Common myeloid progenitor, CD34-positive (primary cell): Measurements from ENCODE around the gene MYH6.
"Not testable (repeated sequence)": the region's sequence is repeated elsewhere in the genome, so short reads cannot be mapped to it uniquely, and the experiment has no call there.

Experiments
- CTCF ChIA-PET: fragments of 350-600 bp; sonication (Branson Sonifier 250); formaldehyde crosslinking; loops from one replicate; lab custom pipeline; 2021; ENCODE audit warnings: antibody characterized with exemption; lab: Charles Lee
- POLR2A ChIA-PET: fragments of 350-600 bp; sonication (Branson Sonifier 250); formaldehyde crosslinking; loops from one replicate; lab custom pipeline; 2021; ENCODE audit warnings: antibody characterized with exemption; lab: Charles Lee
- DNase-seq, 3 donors: peaks; one replicate each; pipeline versions ENCODE4 v3.0.0 to v3.0.0-alpha.2; 2013
- H3K27ac ChIP-seq, 2 experiments: 1 replicate in 1 of 2; 2 replicates in 1 of 2; pipeline ENCODE4 v1.7.0; 2013; ENCODE audit warnings: inconsistent platforms in 2 of 2, low read length in 2 of 2, mild to moderate bottlenecking in 2 of 2, low read depth in 1 of 2, moderate library complexity in 1 of 2; ENCODE audit not compliant: severe bottlenecking in 2 of 2, insufficient read depth in 1 of 2, poor library complexity in 1 of 2
- H3K27me3 ChIP-seq, 5 experiments: replicated peaks in 2 of 5; 1 replicate in 3 of 5; 2 replicates in 2 of 5; pipeline versions ENCODE4 v1.6.1 to v1.7.0; 2013; ENCODE audit warnings: low read length in 4 of 5, mild to moderate bottlenecking in 2 of 5, moderate library complexity in 2 of 5, inconsistent platforms in 1 of 5; ENCODE audit not compliant: insufficient read depth in 5 of 5, control insufficient read depth in 4 of 5
- H3K36me3 ChIP-seq, 4 experiments: 1 replicate in 2 of 4; 2 replicates in 2 of 4; pipeline versions ENCODE4 v1.6.1 to v1.7.0; 2013; ENCODE audit warnings: low read length in 3 of 4, control low read depth in 1 of 4, mild to moderate bottlenecking in 1 of 4; ENCODE audit not compliant: control insufficient read depth in 4 of 4, insufficient read depth in 4 of 4
- H3K4me1 ChIP-seq, 4 experiments: 1 replicate in 3 of 4; 2 replicates in 1 of 4; pipeline versions ENCODE4 v1.6.1 to v1.7.1; 2013; ENCODE audit warnings: low read length in 3 of 4, mild to moderate bottlenecking in 3 of 4, control low read depth in 1 of 4, inconsistent platforms in 1 of 4, moderate library complexity in 1 of 4; ENCODE audit not compliant: control insufficient read depth in 4 of 4, insufficient read depth in 4 of 4; ENCODE audit errors: control extremely low read depth in 1 of 4
- H3K4me3 ChIP-seq, 7 experiments: 1 replicate in 4 of 7; 2 replicates in 3 of 7; pipeline versions ENCODE4 v1.5.1 to v1.7.0; 2013; ENCODE audit warnings: mild to moderate bottlenecking in 7 of 7, low read length in 6 of 7, moderate library complexity in 6 of 7, inconsistent platforms in 2 of 7, low read depth in 2 of 7, control low read depth in 1 of 7; ENCODE audit not compliant: insufficient read depth in 4 of 7, control insufficient read depth in 1 of 7; ENCODE audit errors: extremely low read depth in 1 of 7
- H3K9me3 ChIP-seq, 5 experiments: 1 replicate in 4 of 5; 2 replicates in 1 of 5; pipeline versions ENCODE4 v1.6.1 to v1.7.1; 2013; ENCODE audit warnings: low read length in 4 of 5, mild to moderate bottlenecking in 2 of 5, inconsistent platforms in 1 of 5, low read depth in 1 of 5, moderate library complexity in 1 of 5; ENCODE audit not compliant: control insufficient read depth in 4 of 5, insufficient read depth in 2 of 5; ENCODE audit errors: control extremely low read depth in 1 of 5
- WGBS: methylation state at CpG from one replicate; pipeline ENCODE4 v1.1.5; 2013; ENCODE audit not compliant: insufficient coverage; 5-methylcytosine and 5-hydroxymethylcytosine counted together

Gene MYH6

DNA sequence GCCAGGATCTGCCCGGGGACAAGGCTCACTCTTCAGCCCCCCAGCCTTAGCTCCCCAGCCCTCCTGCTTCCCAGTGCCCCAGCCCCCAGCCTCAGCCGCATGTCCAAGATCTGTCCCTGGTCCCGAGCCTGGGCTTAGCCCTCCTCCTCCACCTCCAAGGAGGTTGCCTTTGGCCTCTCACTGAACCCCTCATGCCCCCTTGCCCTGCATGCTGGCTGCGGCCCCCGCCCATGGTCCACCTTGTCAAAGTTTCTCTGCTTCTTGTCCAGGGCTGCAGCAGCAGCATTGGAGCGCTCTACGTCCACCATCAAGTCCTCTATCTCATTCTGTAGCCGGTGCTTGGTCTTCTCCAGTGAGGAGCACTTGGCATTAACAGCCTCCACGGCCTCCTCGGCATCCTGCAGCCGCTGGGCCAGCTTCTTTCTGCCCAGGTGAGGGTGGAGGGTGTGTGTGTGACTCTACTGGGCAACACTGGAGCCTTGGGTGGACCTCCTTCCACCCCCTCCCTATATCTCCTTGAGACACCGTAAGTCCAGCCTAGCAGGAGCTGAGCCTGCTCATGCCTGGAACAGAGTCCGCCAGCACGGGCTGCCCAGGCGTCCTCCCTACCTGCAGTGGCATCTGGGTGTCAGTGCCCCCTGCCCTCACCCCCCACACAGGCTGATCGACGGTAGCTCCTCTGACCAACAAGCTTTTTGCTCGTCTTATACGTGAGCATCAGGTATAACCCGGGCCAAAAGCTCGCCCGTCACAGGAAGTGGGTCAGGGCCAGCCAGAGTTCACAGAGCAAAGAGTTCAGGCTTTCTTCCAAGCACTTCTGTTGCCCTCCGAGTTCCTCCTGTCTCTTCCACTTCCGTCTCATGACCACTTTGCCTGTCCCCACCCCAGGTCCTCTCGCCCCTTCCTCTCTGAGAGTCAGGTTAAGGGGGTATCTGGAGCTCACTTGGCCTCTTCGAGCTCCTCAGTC, 19.9 kb downstream of the MYH6 start:
- peaks cover 0 to 3% (median 1%) of the 10 kb centered on the region in 4 experiments for H3K4me1 ChIP-seq
- CTCF ChIA-PET: interaction anchor here (0.6 to 1.5 kb wide), 4 partner anchors 8 to 670 kb away, joined by 3 to 7 read pairs (median 4); partner anchors contain the start of gene CMTM5
- POLR2A ChIA-PET: no interaction called here
- no peaks in the 10 kb centered on the region for H3K9me3 ChIP-seq
- no peaks in the 10 kb centered on the region for H3K36me3 ChIP-seq
- H3K4me3 ChIP-seq: no peak overlapping the region
- no peak for DNase-seq
- 88% methylated on average over 17 of the region's 26 CpGs for WGBS
- peaks cover 0 to 7% (median 0%) of the 10 kb centered on the region in 5 experiments for H3K27me3 ChIP-seq
- no peak overlapping the region for H3K27ac ChIP-seq

DNA sequence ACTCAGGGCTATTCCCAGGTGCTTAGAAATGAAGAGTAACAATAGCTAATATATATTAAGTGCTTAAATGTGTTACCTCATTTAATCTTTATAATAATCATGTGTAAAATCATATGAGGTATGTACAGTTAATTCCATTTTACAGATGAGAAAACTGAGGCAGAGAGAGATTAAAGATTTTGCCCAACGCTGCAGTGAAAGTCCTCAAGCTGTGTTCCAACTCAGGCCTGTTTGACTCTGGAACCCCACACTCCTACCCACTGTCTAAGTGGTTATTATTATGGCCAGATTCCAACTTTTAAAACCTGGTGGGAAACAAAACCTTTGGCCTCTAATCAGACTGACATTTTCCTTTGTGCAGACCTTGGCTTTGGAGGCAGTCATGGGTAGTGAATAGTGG, 21.1 kb downstream of the MYH6 start:
- Histone ChIP-seq H3K27me3 (peaks cover 0 to 3% (median 0%) of the 10 kb centered on the region in 5 experiments), H3K36me3 (no peaks in the 10 kb centered on the region), H3K4me3 (no peak overlapping the region), H3K9me3 (no peaks in the 10 kb centered on the region), H3K27ac (no peak overlapping the region), H3K4me1 (peaks cover 0 to 11% (median 6%) of the 10 kb centered on the region in 4 experiments)
- POLR2A ChIA-PET: no interaction called here
- CTCF ChIA-PET: interaction anchor here (0.5 to 1.0 kb wide), 2 partner anchors 10 to 109 kb away, joined by 3 read pairs; no protein-coding TSS in a partner anchor
- no peak for DNase-seq
- WGBS: no CpG with 5 or more reads among the region's 1 CpG

DNA sequence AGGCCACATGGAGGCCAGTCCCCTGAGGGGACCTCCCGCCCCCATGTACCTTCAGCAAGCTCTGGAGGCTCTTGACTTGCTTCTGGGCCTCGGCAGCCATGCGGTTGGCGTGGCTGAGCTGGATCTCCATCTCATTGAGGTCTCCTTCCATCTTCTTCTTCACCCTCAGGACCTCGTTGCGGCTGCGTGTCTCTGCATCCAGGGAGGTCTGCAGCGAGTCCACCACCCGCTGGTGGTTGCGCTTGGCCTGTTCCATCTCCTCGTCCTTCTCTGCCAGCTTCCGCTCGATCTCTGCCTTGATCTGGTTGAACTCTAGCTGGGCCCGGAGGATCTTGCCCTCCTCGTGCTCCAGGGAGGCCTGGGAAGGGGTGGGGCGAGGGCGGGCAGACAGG, 21.8 kb downstream of the MYH6 start:
- H3K4me1 ChIP-seq: peaks cover 0 to 12% (median 6%) of the 10 kb centered on the region in 4 experiments
- H3K9me3 ChIP-seq, H3K36me3 ChIP-seq, DNase-seq, POLR2A ChIA-PET, H3K27ac ChIP-seq, H3K27me3 ChIP-seq, H3K4me3 ChIP-seq: not testable (repeated sequence)
- whole genome bisulfite sequencing: 76% methylated on average over 3 of the region's 17 CpGs
- CTCF ChIA-PET: interaction anchor here (1.0 to 1.3 kb wide), 2 partner anchors 18 to 24 kb away, joined by 3 read pairs; no protein-coding TSS in a partner anchor

DNA sequence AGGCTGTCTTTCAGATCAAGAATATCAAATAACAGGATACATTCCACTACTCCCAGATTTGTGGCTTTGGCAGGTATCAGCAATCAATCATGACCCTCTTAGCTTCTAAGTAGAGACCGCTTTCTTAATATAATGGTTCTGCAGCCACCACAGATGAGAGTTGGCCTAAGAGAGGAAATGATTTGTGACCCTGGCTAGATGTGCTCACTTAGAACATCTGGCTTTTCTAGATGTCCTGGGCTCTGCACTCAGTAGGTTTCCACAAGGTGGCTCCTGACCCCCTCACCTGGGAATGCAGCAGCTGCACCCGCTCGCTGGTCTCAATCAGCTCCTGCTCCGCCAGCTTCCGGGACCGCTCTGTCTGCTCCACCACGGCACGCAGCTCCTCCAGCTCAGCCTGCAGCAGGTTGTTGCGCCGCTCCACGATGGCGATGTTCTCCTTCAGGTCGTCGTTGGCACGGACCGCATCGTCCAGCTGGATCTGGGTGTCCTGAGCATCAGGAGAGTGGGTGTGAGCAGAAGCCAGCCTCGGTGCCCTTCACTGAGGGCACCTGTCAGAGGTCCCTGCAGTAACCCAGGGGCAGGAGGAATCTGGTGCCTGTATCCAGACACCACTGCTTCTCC, 22.3 kb downstream of the MYH6 start:
- CTCF ChIA-PET: interaction anchor here (0.5 to 1.3 kb wide), 6 partner anchors 9 to 88 kb away, joined by 3 to 4 read pairs (median 3); no protein-coding TSS in a partner anchor
- H3K27me3 ChIP-seq: peaks cover 0 to 3% (median 0%) of the 10 kb centered on the region in 5 experiments
- no peak for DNase-seq
- POLR2A ChIA-PET: no interaction called here
- no peaks in the 10 kb centered on the region for H3K9me3 ChIP-seq
- no peak overlapping the region for H3K4me3 ChIP-seq
- WGBS: 100% methylated on average over 13 of the region's 18 CpGs
- H3K27ac ChIP-seq: no peak overlapping the region
- peaks cover 0 to 12% (median 6%) of the 10 kb centered on the region in 4 experiments for H3K4me1 ChIP-seq
- no peaks in the 10 kb centered on the region for H3K36me3 ChIP-seq

DNA sequence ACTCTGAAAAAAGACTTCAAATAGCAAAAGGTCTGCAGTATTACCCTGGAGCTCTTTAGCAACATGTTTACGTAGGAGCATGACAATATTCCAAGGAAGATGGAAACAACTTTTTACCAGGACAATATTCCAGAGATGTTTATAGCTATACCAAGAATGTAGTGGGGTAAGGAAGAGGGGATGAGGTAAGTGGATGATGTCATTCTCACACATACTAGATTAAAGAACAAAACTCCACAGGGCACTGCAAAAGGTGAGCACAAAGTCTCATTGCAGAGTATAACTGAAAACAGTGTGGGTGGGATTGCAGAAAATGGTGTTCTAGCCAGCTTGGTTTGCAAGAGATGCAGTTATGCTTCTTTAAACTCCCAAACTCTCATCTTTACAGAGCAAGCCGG, 22.8 kb downstream of the MYH6 start:
- H3K9me3 ChIP-seq: no peaks in the 10 kb centered on the region
- no peaks in the 10 kb centered on the region for H3K36me3 ChIP-seq
- no peak for DNase-seq
- H3K4me1 ChIP-seq: peaks cover 0 to 12% (median 6%) of the 10 kb centered on the region in 4 experiments
- ChIA-PET POLR2A (no interaction called here), CTCF (interaction anchor here (0.5 to 1.3 kb wide), 7 partner anchors 9 to 115 kb away, joined by 3 to 4 read pairs (median 3); no protein-coding TSS in a partner anchor)
- H3K27me3 ChIP-seq: peaks cover 0 to 3% (median 0%) of the 10 kb centered on the region in 5 experiments
- WGBS: 100% methylated on average over 2 of the region's 2 CpGs
- H3K4me3 ChIP-seq: no peak overlapping the region
- H3K27ac ChIP-seq: no peak overlapping the region

DNA sequence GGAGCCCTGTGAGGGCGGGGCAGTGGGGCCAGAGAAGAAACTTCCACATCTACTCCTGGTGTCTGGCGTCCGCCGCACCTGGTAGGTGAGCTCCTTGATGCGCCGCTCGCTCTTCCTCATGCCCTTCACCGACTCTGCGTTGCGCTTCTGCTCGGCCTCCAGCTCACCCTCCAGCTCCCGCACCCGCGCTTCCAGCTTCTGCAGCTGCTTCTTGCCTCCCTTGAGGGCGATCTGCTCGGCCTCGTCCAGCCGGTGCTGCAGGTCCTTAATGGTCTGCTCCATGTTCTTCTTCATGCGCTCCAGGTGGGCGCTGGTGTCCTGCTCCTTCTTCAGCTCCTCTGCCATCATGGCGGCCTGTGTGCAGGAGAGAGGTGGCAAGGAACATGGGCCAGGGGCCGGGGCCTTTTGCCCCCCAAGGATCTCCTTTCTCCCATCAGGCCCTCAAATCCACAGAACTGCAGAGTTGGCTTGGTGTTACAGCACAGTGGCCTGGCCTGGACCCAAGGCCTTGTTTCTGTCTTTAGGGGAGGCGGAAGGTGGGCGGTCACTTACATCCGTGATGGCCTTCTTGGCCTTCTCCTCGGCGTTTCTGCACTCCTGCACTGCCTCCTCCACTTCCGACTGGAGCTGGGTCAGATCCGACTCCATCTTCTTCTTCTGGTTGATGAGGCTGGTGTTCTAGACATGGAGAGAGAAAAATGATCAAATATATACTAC, 23.6 kb downstream of the MYH6 start:
- CTCF ChIA-PET: interaction anchor here (0.6 to 9.0 kb wide), 6 partner anchors 9 to 115 kb away, joined by 3 to 108 read pairs (median 4); no protein-coding TSS in a partner anchor
- peaks cover 0 to 14% (median 6%) of the 10 kb centered on the region in 4 experiments for H3K4me1 ChIP-seq
- WGBS: 98% methylated on average over 20 of the region's 29 CpGs
- no peak overlapping the region for H3K27ac ChIP-seq
- POLR2A ChIA-PET: no interaction called here
- H3K36me3 ChIP-seq: no peaks in the 10 kb centered on the region
- peaks cover 0 to 3% (median 0%) of the 10 kb centered on the region in 5 experiments for H3K27me3 ChIP-seq
- no peaks in the 10 kb centered on the region for H3K9me3 ChIP-seq
- no peak overlapping the region for H3K4me3 ChIP-seq
- DNase-seq: no peak
